ENCODE data around the gene MYZAP. TPM values are rescaled to one million over a fixed set of nuclear protein-coding genes. Genes with fewer than 3 reads are reported as not detected.

Gene MYZAP
- polyA plus RNA-seq, 1 of the 3 experiments (the other 2 are of a cell fraction) = 0.07 TPM

DNA sequence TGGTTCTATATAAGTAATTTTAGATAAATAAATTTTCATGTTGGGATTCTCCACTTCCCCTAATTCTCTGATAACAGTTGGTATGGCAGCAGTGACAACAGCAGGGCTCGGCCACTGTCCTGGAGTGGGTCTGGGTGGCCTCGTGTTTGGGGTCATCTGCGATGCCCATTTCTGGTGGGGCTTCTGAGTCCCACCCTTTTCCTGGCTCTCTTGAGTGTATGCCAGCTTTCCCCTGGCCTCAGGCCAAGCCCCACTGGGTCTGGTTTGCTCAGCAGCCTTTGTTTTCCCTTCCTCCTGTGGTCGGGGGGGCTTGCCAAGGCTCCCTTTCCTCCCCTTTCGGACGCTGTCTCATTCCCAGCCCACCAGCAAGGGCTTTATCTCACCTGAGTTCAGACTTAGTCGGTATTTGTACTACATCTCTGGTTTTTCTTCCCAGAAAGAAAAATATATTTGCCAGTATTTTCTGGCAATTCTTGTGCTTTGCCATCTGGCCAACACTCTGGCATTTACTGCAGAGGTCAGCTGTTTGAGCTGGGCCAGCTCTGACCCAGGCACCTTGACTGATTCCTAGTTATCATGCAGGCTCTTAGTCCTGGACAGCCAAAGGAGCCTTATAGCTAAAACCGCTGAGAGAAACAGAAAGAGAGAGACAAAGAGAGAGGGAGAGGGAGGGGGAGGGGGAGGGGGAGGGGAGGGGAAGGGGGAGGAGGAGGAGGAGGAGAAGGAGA lies 35.2 kb downstream of the MYZAP start:
- Histone ChIP-seq H3K9me2 (no peaks in the 10 kb centered on the region), H2AFZ (ENCODE audit: low read depth) (no peak overlapping the region), H3K4me3 (ENCODE audit: low read depth in 2 of 2, low read length in 1 of 2) (no peak overlapping the region), H3K27ac (ENCODE audit: low read depth in 2 of 2, low read length in 1 of 2) (peak overlapping the region in 1 of 2 experiments; percentile 66; a peak in 2 of 4 replicates), H3K9ac (no peak overlapping the region), H4K20me1 (ENCODE audit: insufficient read depth) (no peaks in the 10 kb centered on the region), H3K36me3 (replicated peaks in 1 of 2; ENCODE audit: control insufficient read depth in 1 of 2, insufficient read depth in 2 of 2, low read length in 1 of 2) (no peaks in the 10 kb centered on the region), H3K9me3 (no peaks in the 10 kb centered on the region), H3K79me2 (ENCODE audit: insufficient read depth) (no peaks in the 10 kb centered on the region), H3K4me1 (ENCODE audit: control insufficient read depth in 1 of 2, insufficient read depth in 2 of 2, low read depth in 1 of 2, low read length in 1 of 2) (peaks cover 0 to 16% of the 10 kb centered on the region in 2 experiments; a peak in 2 of 4 replicates), H3F3A (replicated peaks; ENCODE audit: insufficient read depth) (no peaks in the 10 kb centered on the region), H3K4me2 (no peak overlapping the region), H3K27me3 (ENCODE audit: insufficient read depth) (no peaks in the 10 kb centered on the region)
- ChIA-PET POLR2A (interaction anchor here (0.9 kb wide), 1 partner anchor 79 kb away, joined by 3 read pairs; the partner anchor contains the start of gene POLR2M), CTCF (interaction anchor here (0.9 to 2.4 kb wide), 4 partner anchors 15 to 67 kb away, joined by 3 to 8 read pairs (median 6); no protein-coding TSS in a partner anchor)
- WGBS (ENCODE audit: low lambda C conversion rate) = 48% methylated on average over 8 of the region's 8 CpGs
- peak; percentile 61 for DNase-seq
- TF ChIP-seq, protein P1, sequence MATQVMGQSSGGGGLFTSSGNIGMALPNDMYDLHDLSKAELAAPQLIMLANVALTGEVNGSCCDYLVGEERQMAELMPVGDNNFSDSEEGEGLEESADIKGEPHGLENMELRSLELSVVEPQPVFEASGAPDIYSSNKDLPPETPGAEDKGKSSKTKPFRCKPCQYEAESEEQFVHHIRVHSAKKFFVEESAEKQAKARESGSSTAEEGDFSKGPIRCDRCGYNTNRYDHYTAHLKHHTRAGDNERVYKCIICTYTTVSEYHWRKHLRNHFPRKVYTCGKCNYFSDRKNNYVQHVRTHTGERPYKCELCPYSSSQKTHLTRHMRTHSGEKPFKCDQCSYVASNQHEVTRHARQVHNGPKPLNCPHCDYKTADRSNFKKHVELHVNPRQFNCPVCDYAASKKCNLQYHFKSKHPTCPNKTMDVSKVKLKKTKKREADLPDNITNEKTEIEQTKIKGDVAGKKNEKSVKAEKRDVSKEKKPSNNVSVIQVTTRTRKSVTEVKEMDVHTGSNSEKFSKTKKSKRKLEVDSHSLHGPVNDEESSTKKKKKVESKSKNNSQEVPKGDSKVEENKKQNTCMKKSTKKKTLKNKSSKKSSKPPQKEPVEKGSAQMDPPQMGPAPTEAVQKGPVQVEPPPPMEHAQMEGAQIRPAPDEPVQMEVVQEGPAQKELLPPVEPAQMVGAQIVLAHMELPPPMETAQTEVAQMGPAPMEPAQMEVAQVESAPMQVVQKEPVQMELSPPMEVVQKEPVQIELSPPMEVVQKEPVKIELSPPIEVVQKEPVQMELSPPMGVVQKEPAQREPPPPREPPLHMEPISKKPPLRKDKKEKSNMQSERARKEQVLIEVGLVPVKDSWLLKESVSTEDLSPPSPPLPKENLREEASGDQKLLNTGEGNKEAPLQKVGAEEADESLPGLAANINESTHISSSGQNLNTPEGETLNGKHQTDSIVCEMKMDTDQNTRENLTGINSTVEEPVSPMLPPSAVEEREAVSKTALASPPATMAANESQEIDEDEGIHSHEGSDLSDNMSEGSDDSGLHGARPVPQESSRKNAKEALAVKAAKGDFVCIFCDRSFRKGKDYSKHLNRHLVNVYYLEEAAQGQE (IDR thresholded peaks at IDR 0.05; ENCODE audit: low read depth, low read length) = no peak
- TF ChIP-seq JUND (IDR thresholded peaks at IDR 0.05) = no peak
- no peak for TF ChIP-seq NFIC (IDR thresholded peaks at IDR 0.05; ENCODE audit: borderline replicate concordance)

DNA sequence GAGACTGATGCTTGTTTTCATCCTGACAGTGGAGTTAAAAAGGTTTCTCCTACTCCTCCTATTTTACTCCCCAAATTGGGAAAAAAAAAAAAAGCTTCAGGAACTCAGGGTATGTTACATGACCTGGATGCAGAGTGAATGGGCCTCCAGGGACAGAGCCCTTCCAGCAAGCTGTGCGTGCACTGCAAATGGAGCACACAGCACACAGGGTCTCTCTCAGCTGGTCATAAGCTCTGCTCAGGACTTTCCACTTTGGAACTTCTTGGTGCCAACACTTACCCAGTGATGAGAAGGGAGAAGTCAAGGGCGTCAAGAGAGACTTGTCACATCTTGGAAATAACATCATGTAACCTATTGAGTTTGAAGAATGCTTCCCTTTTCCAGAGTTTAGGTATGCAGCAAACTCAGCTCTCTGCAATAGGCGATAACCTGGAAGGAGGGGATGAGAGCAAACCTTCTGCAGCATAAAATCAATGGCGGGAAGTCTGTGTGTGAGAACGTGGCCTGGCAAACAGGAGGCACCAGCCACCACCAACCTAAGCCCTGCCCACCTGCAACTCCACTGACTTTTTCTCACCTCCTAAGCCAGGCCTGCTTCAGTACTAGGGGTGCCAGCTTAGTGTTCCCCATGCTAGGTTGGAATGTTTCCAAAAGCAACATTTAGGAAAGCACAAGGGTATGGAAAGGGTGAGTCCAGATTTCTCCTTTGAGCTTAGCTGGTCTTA lies 39.8 kb downstream of the MYZAP start:
- Histone ChIP-seq H3K4me3 (ENCODE audit: low read depth in 2 of 2, low read length in 1 of 2) (no peak overlapping the region), H3K79me2 (ENCODE audit: insufficient read depth) (no peaks in the 10 kb centered on the region), H4K20me1 (ENCODE audit: insufficient read depth) (no peaks in the 10 kb centered on the region), H3K4me2 (no peak overlapping the region), H2AFZ (ENCODE audit: low read depth) (no peak overlapping the region), H3K9me3 (no peaks in the 10 kb centered on the region), H3K4me1 (ENCODE audit: control insufficient read depth in 1 of 2, insufficient read depth in 2 of 2, low read depth in 1 of 2, low read length in 1 of 2) (peaks cover 0 to 8% of the 10 kb centered on the region in 2 experiments; a peak in 2 of 4 replicates), H3K9me2 (no peaks in the 10 kb centered on the region), H3F3A (replicated peaks; ENCODE audit: insufficient read depth) (no peaks in the 10 kb centered on the region), H3K27ac (ENCODE audit: low read depth in 2 of 2, low read length in 1 of 2) (no peak overlapping the region), H3K27me3 (ENCODE audit: insufficient read depth) (no peaks in the 10 kb centered on the region), H3K9ac (no peak overlapping the region), H3K36me3 (replicated peaks in 1 of 2; ENCODE audit: control insufficient read depth in 1 of 2, insufficient read depth in 2 of 2, low read length in 1 of 2) (no peaks in the 10 kb centered on the region)
- ChIA-PET CTCF (interaction anchor here (1.1 to 3.7 kb wide), 4 partner anchors 11 to 102 kb away, joined by 3 to 20 read pairs (median 11); no protein-coding TSS in a partner anchor), POLR2A (no interaction called here)
- DNase-seq = no peak
- TF ChIP-seq POLR2AphosphoS5 (IDR thresholded peaks at IDR 0.05; ENCODE audit: low read depth, low read length) (no peak), RFX5 (IDR thresholded peaks at IDR 0.05; ENCODE audit: low read length) (no peak), RAD21 (IDR thresholded peaks at IDR 0.05; ENCODE audit: low read length) (no peak), SMC3 (IDR thresholded peaks at IDR 0.05; ENCODE audit: low read depth, low read length) (no peak)
- TF ChIP-seq, protein P2, sequence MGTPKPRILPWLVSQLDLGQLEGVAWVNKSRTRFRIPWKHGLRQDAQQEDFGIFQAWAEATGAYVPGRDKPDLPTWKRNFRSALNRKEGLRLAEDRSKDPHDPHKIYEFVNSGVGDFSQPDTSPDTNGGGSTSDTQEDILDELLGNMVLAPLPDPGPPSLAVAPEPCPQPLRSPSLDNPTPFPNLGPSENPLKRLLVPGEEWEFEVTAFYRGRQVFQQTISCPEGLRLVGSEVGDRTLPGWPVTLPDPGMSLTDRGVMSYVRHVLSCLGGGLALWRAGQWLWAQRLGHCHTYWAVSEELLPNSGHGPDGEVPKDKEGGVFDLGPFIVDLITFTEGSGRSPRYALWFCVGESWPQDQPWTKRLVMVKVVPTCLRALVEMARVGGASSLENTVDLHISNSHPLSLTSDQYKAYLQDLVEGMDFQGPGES (IDR thresholded peaks at IDR 0.05; ENCODE audit: low read depth, low read length) = no peak
- TF ChIP-seq, protein P3, sequence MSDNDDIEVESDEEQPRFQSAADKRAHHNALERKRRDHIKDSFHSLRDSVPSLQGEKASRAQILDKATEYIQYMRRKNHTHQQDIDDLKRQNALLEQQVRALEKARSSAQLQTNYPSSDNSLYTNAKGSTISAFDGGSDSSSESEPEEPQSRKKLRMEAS (IDR thresholded peaks at IDR 0.05; ENCODE audit: low read depth) = no peak
- 80% methylated on average over 5 of the region's 5 CpGs for WGBS (ENCODE audit: low lambda C conversion rate)

Measured in SK-N-SH (cell line).